HL-60 (cell line): Measurements from ENCODE around the gene KIRREL2.

Source experiments
- DNase-seq, 2 experiments: peaks; one replicate each; pipeline ENCODE4 v3.0.0-alpha.2; 2010 to 2020; ENCODE audit warnings: low read depth in 1 of 2, low spot score in 1 of 2
- H3K27ac ChIP-seq: fragments of 250-450 bp; sonication (Bioruptor Pico); replicated peaks from 2 replicates; pipeline ENCODE4 v1.5.1; 2020; ENCODE audit warnings: mild to moderate bottlenecking, moderate library complexity
- H3K27me3 ChIP-seq: fragments of 250-450 bp; sonication (Bioruptor Pico); 2 replicates; pipeline ENCODE4 v1.5.1; 2021; ENCODE audit warnings: mild to moderate bottlenecking, moderate library complexity; ENCODE audit not compliant: insufficient read depth, poor library complexity, severe bottlenecking
- H3K4me3 ChIP-seq: replicated peaks from 2 replicates; pipeline ENCODE4 v1.5.1; 2011; ENCODE audit warnings: mild to moderate bottlenecking, control low read depth, low read length; ENCODE audit not compliant: insufficient read depth
- GABPA ChIP-seq: IDR thresholded peaks from 2 replicates; pipeline ENCODE4 v1.6.1; 2012; ENCODE audit warnings: low read depth
- POLR2AphosphoS5 ChIP-seq: IDR thresholded peaks from 2 replicates; pipeline ENCODE4 v1.6.1; 2012; ENCODE audit warnings: low read depth
- SPI1 ChIP-seq: IDR thresholded peaks from 2 replicates; pipeline ENCODE4 v1.6.1; 2012; ENCODE audit warnings: low read depth, mild to moderate bottlenecking, borderline replicate concordance
- TF ChIP-seq, protein P1 (sequence below): IDR thresholded peaks from 2 replicates; pipeline ENCODE4 v1.6.1; 2012; ENCODE audit warnings: low read depth; ENCODE audit not compliant: insufficient replicate concordance
- TF ChIP-seq, protein P2 (sequence below): IDR thresholded peaks from one replicate; pipeline ENCODE4 v1.5.1; 2011; ENCODE audit warnings: low read length, control low read depth, inconsistent platforms; ENCODE audit not compliant: insufficient read depth

KIRREL2 gene

DNA sequence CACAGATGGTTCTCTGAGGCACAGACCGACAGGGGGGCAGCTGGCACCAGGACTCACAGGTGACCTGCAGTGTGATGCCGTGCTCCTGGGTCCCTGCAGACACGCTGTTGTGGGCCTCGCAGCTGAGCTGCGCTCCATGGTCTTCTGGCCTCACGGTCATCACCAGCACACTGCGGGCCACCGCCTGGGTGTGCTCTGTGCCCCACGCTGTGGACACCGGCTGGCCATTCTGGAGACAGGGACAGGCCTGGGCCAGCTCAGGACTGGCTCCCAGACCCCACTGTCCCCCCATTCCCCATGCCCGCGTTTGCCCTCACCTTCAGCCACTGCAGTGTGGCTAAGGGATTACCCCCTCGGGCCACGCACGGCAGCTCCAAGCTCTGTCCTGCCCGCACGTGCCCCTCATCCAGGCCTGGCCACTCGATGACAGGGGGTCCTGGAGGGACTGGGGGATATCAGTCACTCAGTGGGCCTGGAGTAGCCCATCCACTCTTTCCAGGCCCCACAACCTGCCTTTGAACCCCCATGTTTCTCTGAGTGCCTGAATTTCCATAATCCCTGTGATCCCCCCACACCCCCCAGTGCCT, 7.7 kb upstream of the KIRREL2 start:
- DNase-seq: no peak
- H3K4me3 ChIP-seq: no peak overlapping the region
- TF ChIP-seq, protein P1, sequence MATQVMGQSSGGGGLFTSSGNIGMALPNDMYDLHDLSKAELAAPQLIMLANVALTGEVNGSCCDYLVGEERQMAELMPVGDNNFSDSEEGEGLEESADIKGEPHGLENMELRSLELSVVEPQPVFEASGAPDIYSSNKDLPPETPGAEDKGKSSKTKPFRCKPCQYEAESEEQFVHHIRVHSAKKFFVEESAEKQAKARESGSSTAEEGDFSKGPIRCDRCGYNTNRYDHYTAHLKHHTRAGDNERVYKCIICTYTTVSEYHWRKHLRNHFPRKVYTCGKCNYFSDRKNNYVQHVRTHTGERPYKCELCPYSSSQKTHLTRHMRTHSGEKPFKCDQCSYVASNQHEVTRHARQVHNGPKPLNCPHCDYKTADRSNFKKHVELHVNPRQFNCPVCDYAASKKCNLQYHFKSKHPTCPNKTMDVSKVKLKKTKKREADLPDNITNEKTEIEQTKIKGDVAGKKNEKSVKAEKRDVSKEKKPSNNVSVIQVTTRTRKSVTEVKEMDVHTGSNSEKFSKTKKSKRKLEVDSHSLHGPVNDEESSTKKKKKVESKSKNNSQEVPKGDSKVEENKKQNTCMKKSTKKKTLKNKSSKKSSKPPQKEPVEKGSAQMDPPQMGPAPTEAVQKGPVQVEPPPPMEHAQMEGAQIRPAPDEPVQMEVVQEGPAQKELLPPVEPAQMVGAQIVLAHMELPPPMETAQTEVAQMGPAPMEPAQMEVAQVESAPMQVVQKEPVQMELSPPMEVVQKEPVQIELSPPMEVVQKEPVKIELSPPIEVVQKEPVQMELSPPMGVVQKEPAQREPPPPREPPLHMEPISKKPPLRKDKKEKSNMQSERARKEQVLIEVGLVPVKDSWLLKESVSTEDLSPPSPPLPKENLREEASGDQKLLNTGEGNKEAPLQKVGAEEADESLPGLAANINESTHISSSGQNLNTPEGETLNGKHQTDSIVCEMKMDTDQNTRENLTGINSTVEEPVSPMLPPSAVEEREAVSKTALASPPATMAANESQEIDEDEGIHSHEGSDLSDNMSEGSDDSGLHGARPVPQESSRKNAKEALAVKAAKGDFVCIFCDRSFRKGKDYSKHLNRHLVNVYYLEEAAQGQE: no peak
- TF ChIP-seq, protein P2, sequence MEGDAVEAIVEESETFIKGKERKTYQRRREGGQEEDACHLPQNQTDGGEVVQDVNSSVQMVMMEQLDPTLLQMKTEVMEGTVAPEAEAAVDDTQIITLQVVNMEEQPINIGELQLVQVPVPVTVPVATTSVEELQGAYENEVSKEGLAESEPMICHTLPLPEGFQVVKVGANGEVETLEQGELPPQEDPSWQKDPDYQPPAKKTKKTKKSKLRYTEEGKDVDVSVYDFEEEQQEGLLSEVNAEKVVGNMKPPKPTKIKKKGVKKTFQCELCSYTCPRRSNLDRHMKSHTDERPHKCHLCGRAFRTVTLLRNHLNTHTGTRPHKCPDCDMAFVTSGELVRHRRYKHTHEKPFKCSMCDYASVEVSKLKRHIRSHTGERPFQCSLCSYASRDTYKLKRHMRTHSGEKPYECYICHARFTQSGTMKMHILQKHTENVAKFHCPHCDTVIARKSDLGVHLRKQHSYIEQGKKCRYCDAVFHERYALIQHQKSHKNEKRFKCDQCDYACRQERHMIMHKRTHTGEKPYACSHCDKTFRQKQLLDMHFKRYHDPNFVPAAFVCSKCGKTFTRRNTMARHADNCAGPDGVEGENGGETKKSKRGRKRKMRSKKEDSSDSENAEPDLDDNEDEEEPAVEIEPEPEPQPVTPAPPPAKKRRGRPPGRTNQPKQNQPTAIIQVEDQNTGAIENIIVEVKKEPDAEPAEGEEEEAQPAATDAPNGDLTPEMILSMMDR: no peak
- TF ChIP-seq POLR2AphosphoS5 (no peak), GABPA (no peak), SPI1 (no peak)
- H3K27me3 ChIP-seq: peaks cover 47% of the 10 kb centered on the region
- H3K27ac ChIP-seq: no peak overlapping the region

DNA sequence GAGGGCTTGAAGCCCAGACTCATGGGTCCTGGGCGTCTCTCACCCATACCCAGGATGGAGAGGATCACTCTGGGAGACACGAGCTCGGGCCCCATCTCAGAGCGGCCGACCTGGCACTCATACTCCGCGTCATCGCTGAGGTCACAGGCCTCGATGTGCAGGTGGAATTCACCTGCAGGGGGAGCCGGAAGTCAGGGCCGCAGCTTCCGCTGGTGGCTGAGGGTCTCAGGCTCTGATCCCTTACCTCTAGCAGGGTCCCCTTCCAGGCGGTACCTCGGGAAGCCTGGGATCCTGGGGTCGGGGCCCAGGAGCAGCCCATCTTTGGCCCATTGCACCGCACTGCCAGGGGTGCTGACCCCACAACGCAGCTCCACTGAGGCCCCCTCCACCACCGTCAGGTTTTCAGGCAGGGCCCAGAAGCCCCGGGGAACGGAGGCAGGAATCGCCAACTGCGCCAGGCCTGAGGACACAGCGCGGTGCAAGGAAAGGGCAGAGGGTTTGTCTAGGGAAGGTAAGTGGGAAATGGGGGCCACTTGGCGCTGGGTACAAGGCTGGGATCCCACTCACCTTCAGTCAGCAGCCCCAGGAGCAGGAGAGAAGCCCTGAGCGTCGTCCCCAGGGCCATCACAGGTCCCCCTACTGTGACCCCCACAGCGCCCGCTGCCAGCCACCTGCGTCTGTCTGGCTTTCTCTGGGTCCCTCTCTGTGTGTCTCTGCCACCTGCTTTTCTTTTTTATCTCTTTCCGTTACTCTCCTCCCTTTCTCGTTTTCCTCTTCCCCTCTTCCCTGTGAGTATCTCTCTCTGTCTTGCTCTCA, 5.3 kb upstream of the KIRREL2 start:
- TF ChIP-seq SPI1 (no peak), GABPA (no peak), POLR2AphosphoS5 (no peak)
- TF ChIP-seq, protein P1: no peak
- TF ChIP-seq, protein P2: no peak
- Histone ChIP-seq H3K27ac (no peak overlapping the region), H3K4me3 (no peak overlapping the region), H3K27me3 (peaks cover 38% of the 10 kb centered on the region)
- no peak for DNase-seq

DNA sequence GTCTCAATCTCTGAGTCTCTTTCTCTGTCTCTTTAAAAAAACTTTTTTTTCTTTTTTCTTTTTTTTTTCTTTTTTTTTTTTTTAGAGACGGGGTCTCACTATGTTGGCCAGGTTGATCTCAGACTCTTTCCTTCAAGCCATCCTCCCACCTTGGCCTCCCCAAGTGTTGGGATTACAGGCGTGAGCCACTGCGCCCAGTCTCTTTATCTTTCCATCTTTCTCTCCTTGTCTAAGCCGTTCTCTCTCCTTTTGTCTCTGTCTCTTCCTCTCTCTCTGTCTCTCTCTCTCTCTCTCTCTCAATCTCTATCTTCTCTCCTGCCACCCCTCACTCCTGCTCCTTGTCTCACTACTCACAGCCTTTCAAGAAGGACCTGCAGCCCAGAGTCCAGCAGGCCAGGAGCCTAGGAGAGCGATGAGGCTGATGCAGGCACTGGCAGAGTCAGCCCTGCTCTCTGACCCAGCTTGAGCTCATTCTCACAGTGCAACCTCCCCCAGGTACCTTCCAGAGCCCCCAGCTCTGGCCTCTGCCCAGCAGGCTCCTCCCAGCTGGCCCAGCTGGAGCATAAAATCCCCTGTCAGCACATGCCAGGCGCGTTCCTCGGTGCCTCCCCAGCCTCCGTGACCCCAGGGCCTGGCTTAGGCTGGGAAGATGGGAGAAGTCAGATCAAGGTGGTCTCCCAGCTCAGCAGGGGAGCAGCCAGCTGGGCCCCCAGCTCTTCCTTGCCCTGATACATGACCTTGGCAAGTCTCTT, 4.5 kb upstream of the KIRREL2 start, which contains the start of gene NPHS1:
NPHS1 (minus strand) TSS at position 476 of the 752 bp plus-strand sequence. CDS start 667 bp downstream, outside the sequence.
- peaks cover 41% of the 10 kb centered on the region for H3K27me3 ChIP-seq
- no peak within 1 kb of the TSS for H3K4me3 ChIP-seq
- no peak within 1 kb of the TSS for H3K27ac ChIP-seq
- no peak for DNase-seq
- TF ChIP-seq, protein P2: no peak
- no peak for TF ChIP-seq SPI1
- TF ChIP-seq POLR2AphosphoS5: no peak
- TF ChIP-seq, protein P1: no peak
- no peak for TF ChIP-seq GABPA
